Lung (tissue), 12 donors: ENCODE results near the gene OPRM1. TPM values are rescaled to one million over a fixed set of nuclear protein-coding genes. Genes with fewer than 3 reads are reported as not detected.

ENCODE experiments used
- ATAC-seq: fragments of 200-7000 bp; cut with Tn5 transposase; one replicate; pipeline ENCODE4 v1.9.1; 2020; ENCODE audit warnings: moderate number of reproducible peaks; ENCODE audit not compliant: insufficient read depth, low FRiP score
- DNase-seq, 3 donors: peaks; one replicate each; pipeline ENCODE4 v3.0.0-alpha.2; 2013 to 2017
- H3K27ac ChIP-seq, 2 donors: one replicate each; pipeline ENCODE4 v1.5.1; 2013; ENCODE audit warnings: mild to moderate bottlenecking in 2 of 2, moderate library complexity in 2 of 2, control low read depth in 1 of 2, inconsistent platforms in 1 of 2, low read depth in 1 of 2, low read length in 1 of 2
- H3K27me3 ChIP-seq, 3 donors: one replicate each; pipeline ENCODE4 v1.5.1; 2013; ENCODE audit warnings: low read length in 2 of 3; ENCODE audit not compliant: control insufficient read depth in 3 of 3, insufficient read depth in 3 of 3
- H3K36me3 ChIP-seq, 4 donors: one replicate each; pipeline ENCODE4 v1.5.1; 2013; ENCODE audit warnings: low read length in 4 of 4, mild to moderate bottlenecking in 1 of 4, moderate library complexity in 1 of 4; ENCODE audit not compliant: control insufficient read depth in 4 of 4, insufficient read depth in 4 of 4
- H3K4me1 ChIP-seq, 5 donors: one replicate each; pipeline ENCODE4 v1.5.1; 2013; ENCODE audit warnings: low read length in 5 of 5, mild to moderate bottlenecking in 2 of 5, moderate library complexity in 1 of 5; ENCODE audit not compliant: control insufficient read depth in 5 of 5, insufficient read depth in 5 of 5
- H3K4me3 ChIP-seq: one replicate; pipeline ENCODE4 v1.5.1; 2013; ENCODE audit warnings: mild to moderate bottlenecking, control low read depth, moderate library complexity
- H3K9ac ChIP-seq, 2 donors: one replicate each; pipeline ENCODE4 v1.5.1; 2013; ENCODE audit warnings: low read length in 2 of 2, control low read depth in 1 of 2; ENCODE audit not compliant: insufficient read depth in 1 of 2
- H3K9me3 ChIP-seq, 4 donors: one replicate each; pipeline ENCODE4 v1.5.1; 2013; ENCODE audit warnings: low read length in 3 of 4, mild to moderate bottlenecking in 1 of 4, moderate library complexity in 1 of 4; ENCODE audit not compliant: control insufficient read depth in 4 of 4, insufficient read depth in 3 of 4
- WGBS, 2 donors: extraction: QIAGEN DNeasy Blood & Tissue Kit; methylation state at CpG; one replicate each; pipeline ENCODE4 v1.1.7; 2013; 5-methylcytosine and 5-hydroxymethylcytosine counted together
- polyA plus RNA-seq, 2 donors: library from polyadenylated mRNA; stranded (reverse); fragments of 200-250 nt; gene quantifications; one replicate each; pipeline ENCODE4 v1.2.1, GENCODE V29; 2013
- total RNA-seq, 2 donors: library from RNA; depleted of rRNA in 1 of 2; stranded (reverse); fragments of >200 nt in 1 of 2; gene quantifications; one replicate each; pipeline ENCODE4 v1.2.1, GENCODE V29; 2014 to 2021
- TF ChIP-seq, protein P1 (sequence below): IDR thresholded peaks from 2 replicates; pipeline ENCODE4 v1.5.1; 2012; ENCODE audit warnings: mild to moderate bottlenecking; ENCODE audit errors: control extremely low read depth, extremely low read depth
- donor health status: control.
- donor health status: control.
- donor health status: Bipolar disorder and iron deficiency.
- donor health status: healthy.
- donor health status: DM: yes; HTN: yes; CAD: no.

The OPRM1 gene
- total and polyA plus RNA-seq, 4 donors, result not detected

DNA sequence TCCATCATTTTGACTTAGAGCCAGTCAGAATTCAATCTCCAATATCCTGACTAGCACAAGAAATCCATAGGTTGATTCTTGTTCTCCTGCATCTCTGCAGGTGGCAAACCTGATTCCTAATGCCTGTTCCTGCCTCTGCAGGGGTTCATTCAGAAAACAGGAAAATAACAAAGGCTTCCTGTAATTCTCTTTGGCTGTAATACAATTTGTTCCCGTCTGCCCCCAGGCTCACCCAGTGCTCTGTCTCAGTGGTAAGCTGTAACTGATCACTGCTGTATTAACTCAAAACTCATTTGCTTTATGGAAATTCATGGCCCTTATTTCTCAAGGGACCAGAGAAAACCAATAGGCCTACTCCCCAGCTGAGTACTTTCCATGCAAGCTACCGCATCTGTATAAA is 88.6 kb downstream of the OPRM1 start:
- WGBS, 2 donors, result 54 to 55% methylated on average over 2 of the region's 2 CpGs
- ATAC-seq, result no peak
- Histone ChIP-seq H3K9me3 (peaks cover 0 to 9% (median 0%) of the 10 kb centered on the region in 4 donors), H3K4me1 (no peaks in the 10 kb centered on the region), H3K27ac (no peak overlapping the region), H3K9ac (no peak overlapping the region), H3K27me3 (no peaks in the 10 kb centered on the region), H3K36me3 (no peaks in the 10 kb centered on the region), H3K4me3 (no peak overlapping the region)
- DNase-seq, result no peak
- TF ChIP-seq, protein P1, sequence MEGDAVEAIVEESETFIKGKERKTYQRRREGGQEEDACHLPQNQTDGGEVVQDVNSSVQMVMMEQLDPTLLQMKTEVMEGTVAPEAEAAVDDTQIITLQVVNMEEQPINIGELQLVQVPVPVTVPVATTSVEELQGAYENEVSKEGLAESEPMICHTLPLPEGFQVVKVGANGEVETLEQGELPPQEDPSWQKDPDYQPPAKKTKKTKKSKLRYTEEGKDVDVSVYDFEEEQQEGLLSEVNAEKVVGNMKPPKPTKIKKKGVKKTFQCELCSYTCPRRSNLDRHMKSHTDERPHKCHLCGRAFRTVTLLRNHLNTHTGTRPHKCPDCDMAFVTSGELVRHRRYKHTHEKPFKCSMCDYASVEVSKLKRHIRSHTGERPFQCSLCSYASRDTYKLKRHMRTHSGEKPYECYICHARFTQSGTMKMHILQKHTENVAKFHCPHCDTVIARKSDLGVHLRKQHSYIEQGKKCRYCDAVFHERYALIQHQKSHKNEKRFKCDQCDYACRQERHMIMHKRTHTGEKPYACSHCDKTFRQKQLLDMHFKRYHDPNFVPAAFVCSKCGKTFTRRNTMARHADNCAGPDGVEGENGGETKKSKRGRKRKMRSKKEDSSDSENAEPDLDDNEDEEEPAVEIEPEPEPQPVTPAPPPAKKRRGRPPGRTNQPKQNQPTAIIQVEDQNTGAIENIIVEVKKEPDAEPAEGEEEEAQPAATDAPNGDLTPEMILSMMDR, result no peak

DNA sequence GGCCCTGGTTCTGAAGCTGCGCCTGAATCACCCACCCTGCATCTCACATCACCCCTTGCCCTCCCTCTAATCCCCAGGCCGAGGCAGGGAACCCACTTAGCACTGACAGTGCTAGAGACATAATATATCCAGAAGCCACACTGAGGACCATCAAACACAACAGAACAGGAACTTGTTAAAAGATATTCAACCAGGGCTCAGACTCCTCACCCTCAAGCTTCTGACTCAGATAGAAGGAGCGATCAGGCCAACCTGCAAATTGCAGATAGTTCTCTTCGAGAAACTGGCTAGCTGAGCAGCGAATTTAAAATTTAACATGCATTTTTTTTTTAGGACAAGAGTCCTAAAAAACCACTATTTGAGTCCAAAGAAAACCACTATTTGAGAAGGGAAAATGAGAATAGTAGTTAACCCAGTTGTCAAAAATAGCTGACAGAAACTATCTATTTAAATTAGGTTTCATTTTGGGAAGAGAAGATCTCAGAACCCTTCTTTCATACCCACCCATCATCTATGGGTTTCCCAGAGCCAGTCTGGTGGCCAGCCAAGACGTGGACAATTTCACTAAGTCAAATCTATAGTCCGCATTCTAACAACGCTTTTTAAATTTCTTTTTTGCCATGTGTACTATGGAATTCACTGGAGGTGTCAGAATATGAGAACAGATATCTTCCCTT is 95.6 kb downstream of the OPRM1 start:
- Histone ChIP-seq H3K9me3 (no peaks in the 10 kb centered on the region), H3K36me3 (no peaks in the 10 kb centered on the region), H3K27ac (no peak overlapping the region), H3K9ac (no peak overlapping the region), H3K4me1 (no peaks in the 10 kb centered on the region), H3K27me3 (no peaks in the 10 kb centered on the region), H3K4me3 (no peak overlapping the region)
- ATAC-seq (no peak), DNase-seq (no peak)
- 91 to 95% methylated on average over 8 of the region's 8 CpGs for WGBS, 2 donors
- TF ChIP-seq, protein P1, result no peak

DNA sequence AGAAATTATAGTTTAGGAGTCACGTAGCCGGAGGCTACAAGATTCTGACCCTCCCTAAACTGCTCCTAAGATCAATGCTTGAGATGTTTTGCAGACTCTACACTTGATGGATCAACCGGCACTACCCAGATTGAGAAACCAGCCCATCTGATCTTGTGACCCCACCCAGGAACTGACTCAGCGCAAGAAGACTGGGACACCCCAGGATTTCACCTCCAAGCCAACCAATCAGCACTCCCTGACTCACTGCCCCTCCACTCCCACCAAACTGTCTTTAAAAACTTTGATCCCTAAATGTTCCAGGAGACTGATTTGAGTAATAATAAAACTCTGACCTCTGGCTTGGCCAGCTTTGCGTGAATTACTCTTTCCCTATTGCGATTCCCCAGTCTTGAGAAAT is 99.8 kb downstream of the OPRM1 start:
- H3K27me3 ChIP-seq, result no peaks in the 10 kb centered on the region
- DNase-seq, result no peak
- H3K4me1 ChIP-seq, result no peaks in the 10 kb centered on the region
- no peak for ATAC-seq
- H3K9me3 ChIP-seq, result no peaks in the 10 kb centered on the region
- H3K4me3 ChIP-seq, result no peak overlapping the region
- H3K27ac ChIP-seq, result no peak overlapping the region
- WGBS, 2 donors, result 84 to 86% methylated on average over 6 of the region's 6 CpGs
- no peak overlapping the region for H3K9ac ChIP-seq
- no peaks in the 10 kb centered on the region for H3K36me3 ChIP-seq
- TF ChIP-seq, protein P1, result no peak

DNA sequence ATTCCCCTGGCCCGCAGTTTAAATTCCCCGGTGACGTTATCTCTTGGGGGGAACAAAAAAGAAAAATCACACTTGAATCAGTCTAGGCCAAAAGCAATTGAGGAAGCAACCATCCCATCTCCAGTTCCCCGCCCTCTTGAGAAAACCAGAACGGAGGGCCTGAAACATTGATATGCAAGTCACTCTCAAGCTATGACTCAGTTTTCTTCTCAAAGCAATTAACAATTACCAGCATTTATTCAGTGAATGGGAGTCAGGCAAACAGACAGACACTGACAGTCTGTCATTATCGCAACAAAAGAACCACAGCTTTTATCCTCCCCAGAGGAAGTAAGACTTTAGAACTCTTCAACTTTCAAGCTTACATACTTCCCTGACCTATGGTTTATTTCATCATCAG is 100.9 kb downstream of the OPRM1 start:
- no peak overlapping the region for H3K27ac ChIP-seq
- no peak for DNase-seq
- WGBS, 2 donors, result 60 to 75% methylated on average over 6 of the region's 6 CpGs

More for the DNA sequence above, 100.9 kb downstream of the OPRM1 start:
- Histone ChIP-seq H3K4me1 (no peaks in the 10 kb centered on the region), H3K27me3 (no peaks in the 10 kb centered on the region), H3K9ac (no peak overlapping the region), H3K36me3 (no peaks in the 10 kb centered on the region), H3K9me3 (no peaks in the 10 kb centered on the region), H3K4me3 (no peak overlapping the region)
- TF ChIP-seq, protein P1, result no peak
- no peak for ATAC-seq
